ENCODE results near the gene RSU1.
A peak's percentile ranks its signal among the peaks of the same experiment; 100 is the strongest.

The RSU1 gene

GRCh38 chr10:16820421-16820820, 3.2 kb upstream of the RSU1 start:
- no peak for DNase-seq

GRCh38 chr10:16820018-16820417, 2.8 kb upstream of the RSU1 start:
- no peak for DNase-seq

- DNase-seq = no peak
Measured at GRCh38 chr10:16819436-16819835, 2.2 kb upstream of the RSU1 start.

GRCh38 chr10:16819026-16819425, 1.8 kb upstream of the RSU1 start:
- DNase-seq = no peak

- DNase-seq = no peak
Measured at GRCh38 chr10:16816830-16817124, 447 bp downstream of the RSU1 start.

GRCh38 chr10:16816171-16816570, 1.1 kb downstream of the RSU1 start:
- no peak for DNase-seq

GRCh38 chr10:16814012-16814411, 3.2 kb downstream of the RSU1 start:
- no peak for DNase-seq

- no peak for DNase-seq
Measured at GRCh38 chr10:16812676-16813075, 4.5 kb downstream of the RSU1 start.

- no peak for DNase-seq
Measured at GRCh38 chr10:16811765-16812164, 5.5 kb downstream of the RSU1 start.

- no peak for DNase-seq
Measured at GRCh38 chr10:16811292-16811691, 5.9 kb downstream of the RSU1 start.

- no peak for DNase-seq
Measured at GRCh38 chr10:16809074-16809718, 8.0 kb downstream of the RSU1 start.

GRCh38 chr10:16804123-16804522, 13.1 kb downstream of the RSU1 start:
- no peak for DNase-seq

GRCh38 chr10:16803464-16803863, 13.8 kb downstream of the RSU1 start:
- no peak for DNase-seq

- no peak for DNase-seq
Measured at GRCh38 chr10:16799621-16800020, 17.6 kb downstream of the RSU1 start.

- no peak for DNase-seq
Measured at GRCh38 chr10:16798571-16798970, 18.7 kb downstream of the RSU1 start.

GRCh38 chr10:16795410-16796073, 21.7 kb downstream of the RSU1 start:
- no peak for DNase-seq

GRCh38 chr10:16794005-16794404, 23.2 kb downstream of the RSU1 start:
- DNase-seq = no peak

- DNase-seq = peak; percentile 50
Measured at GRCh38 chr10:16792675-16793074, 24.5 kb downstream of the RSU1 start.

GRCh38 chr10:16789765-16790164, 27.5 kb downstream of the RSU1 start:
- no peak for DNase-seq

- no peak for DNase-seq
Measured at GRCh38 chr10:16789261-16789660, 28.0 kb downstream of the RSU1 start.

GRCh38 chr10:16788778-16789177, 28.4 kb downstream of the RSU1 start:
- DNase-seq = no peak

- DNase-seq = no peak
Measured at GRCh38 chr10:16788125-16788524, 29.1 kb downstream of the RSU1 start.

GRCh38 chr10:16787361-16787791, 29.8 kb downstream of the RSU1 start:
- DNase-seq = no peak

- no peak for DNase-seq
Measured at GRCh38 chr10:16780338-16780880, 36.8 kb downstream of the RSU1 start.

Measured in left hindlimb (tissue), 1 donor.